ENCODE measurements around the gene IGDCC3.

Gene IGDCC3

DNA sequence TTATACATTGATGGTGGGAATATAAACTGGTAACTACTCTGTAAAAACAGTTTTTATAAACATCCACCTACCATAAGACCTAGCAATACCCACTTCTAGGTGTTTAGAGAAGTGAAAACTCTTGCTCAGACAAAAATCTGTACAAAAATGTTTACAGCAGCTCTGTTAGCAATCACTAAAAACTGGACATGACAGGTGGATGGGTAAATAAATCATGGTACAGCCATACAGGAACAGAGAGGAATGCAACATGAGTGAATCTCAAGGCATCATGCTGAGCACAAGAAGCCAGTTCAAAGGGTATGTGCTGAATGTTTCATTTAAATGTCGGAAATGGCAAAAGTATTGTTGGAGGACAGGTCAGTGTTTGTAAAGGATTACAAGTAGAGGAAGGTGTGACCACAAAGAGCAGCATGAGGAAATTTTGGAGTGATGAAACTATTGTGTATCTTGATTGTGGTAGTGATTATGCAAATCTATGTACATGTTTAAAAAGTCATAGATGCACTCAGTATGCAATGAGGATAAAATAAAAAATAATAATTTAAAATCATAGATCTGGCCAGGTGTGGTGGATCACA is 84.8 kb downstream of the IGDCC3 start:
- peaks cover 26% of the 10 kb centered on the region for H3K4me1 ChIP-seq (ENCODE audit: insufficient read depth, low read length, severe bottlenecking)
- H3K27me3 ChIP-seq (ENCODE audit: insufficient read depth, low read length), result no peaks in the 10 kb centered on the region
- H3K9ac ChIP-seq (ENCODE audit: low read length), result no peak overlapping the region
- H3K27ac ChIP-seq (ENCODE audit: low read depth, low read length, poor library complexity, severe bottlenecking), result no peak overlapping the region
- H3F3A ChIP-seq (ENCODE audit: insufficient read depth, low read length), result no peaks in the 10 kb centered on the region
- H3K4me3 ChIP-seq (ENCODE audit: low read depth, low read length, poor library complexity, severe bottlenecking), result no peak overlapping the region
- no peak overlapping the region for H3K4me2 ChIP-seq (ENCODE audit: low read length)
- H3K36me3 ChIP-seq (ENCODE audit: insufficient read depth, low read length), result no peaks in the 10 kb centered on the region
- H2AFZ ChIP-seq (ENCODE audit: low read length), result no peak overlapping the region
- H4K20me1 ChIP-seq (ENCODE audit: insufficient read depth, low read length), result no peaks in the 10 kb centered on the region
- H3K9me2 ChIP-seq (ENCODE audit: low read depth, low read length), result no peaks in the 10 kb centered on the region
- TF ChIP-seq, protein P1, sequence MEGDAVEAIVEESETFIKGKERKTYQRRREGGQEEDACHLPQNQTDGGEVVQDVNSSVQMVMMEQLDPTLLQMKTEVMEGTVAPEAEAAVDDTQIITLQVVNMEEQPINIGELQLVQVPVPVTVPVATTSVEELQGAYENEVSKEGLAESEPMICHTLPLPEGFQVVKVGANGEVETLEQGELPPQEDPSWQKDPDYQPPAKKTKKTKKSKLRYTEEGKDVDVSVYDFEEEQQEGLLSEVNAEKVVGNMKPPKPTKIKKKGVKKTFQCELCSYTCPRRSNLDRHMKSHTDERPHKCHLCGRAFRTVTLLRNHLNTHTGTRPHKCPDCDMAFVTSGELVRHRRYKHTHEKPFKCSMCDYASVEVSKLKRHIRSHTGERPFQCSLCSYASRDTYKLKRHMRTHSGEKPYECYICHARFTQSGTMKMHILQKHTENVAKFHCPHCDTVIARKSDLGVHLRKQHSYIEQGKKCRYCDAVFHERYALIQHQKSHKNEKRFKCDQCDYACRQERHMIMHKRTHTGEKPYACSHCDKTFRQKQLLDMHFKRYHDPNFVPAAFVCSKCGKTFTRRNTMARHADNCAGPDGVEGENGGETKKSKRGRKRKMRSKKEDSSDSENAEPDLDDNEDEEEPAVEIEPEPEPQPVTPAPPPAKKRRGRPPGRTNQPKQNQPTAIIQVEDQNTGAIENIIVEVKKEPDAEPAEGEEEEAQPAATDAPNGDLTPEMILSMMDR (IDR thresholded peaks at IDR 0.05; ENCODE audit: low read length), result no peak
- no peak for TF ChIP-seq EZH2 (IDR thresholded peaks at IDR 0.05; ENCODE audit: borderline replicate concordance, low read length)
- H3K79me2 ChIP-seq (ENCODE audit: insufficient read depth, low read length), result no peaks in the 10 kb centered on the region
- H3K9me3 ChIP-seq (ENCODE audit: low read length), result no peaks in the 10 kb centered on the region

DNA sequence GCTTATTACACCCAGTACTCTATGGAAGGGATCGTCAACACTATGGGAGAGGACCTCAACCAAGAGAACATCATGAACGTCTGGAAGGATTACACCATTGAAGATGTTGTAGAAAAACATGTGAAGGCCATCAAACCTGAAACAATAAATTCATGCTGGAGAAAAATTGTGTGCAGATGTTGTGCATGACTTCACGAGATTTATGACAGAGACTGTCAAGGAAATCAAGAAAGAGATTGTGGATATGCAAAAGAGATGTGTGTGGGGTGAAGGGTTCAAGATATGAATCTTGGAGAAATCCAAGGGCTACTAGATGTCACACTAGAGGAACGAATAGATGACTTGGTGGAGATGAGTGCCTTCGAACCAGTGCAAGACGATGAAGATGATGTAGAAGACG is 87.6 kb downstream of the IGDCC3 start:
- Histone ChIP-seq H3K27me3 (ENCODE audit: insufficient read depth, low read length) (no peaks in the 10 kb centered on the region), H3F3A (ENCODE audit: insufficient read depth, low read length) (no peaks in the 10 kb centered on the region), H3K36me3 (ENCODE audit: insufficient read depth, low read length) (no peaks in the 10 kb centered on the region), H4K20me1 (ENCODE audit: insufficient read depth, low read length) (no peaks in the 10 kb centered on the region), H3K79me2 (ENCODE audit: insufficient read depth, low read length) (no peaks in the 10 kb centered on the region), H3K9me3 (ENCODE audit: low read length) (no peaks in the 10 kb centered on the region), H3K9ac (ENCODE audit: low read length) (no peak overlapping the region), H3K27ac (ENCODE audit: low read depth, low read length, poor library complexity, severe bottlenecking) (no peak overlapping the region), H2AFZ (ENCODE audit: low read length) (no peak overlapping the region), H3K4me3 (ENCODE audit: low read depth, low read length, poor library complexity, severe bottlenecking) (no peak overlapping the region), H3K4me2 (ENCODE audit: low read length) (no peak overlapping the region), H3K4me1 (ENCODE audit: insufficient read depth, low read length, severe bottlenecking) (peaks cover 23% of the 10 kb centered on the region), H3K9me2 (ENCODE audit: low read depth, low read length) (no peaks in the 10 kb centered on the region)
- no peak for TF ChIP-seq EZH2 (IDR thresholded peaks at IDR 0.05; ENCODE audit: borderline replicate concordance, low read length)
- TF ChIP-seq, protein P1 (IDR thresholded peaks at IDR 0.05; ENCODE audit: low read length), result no peak

DNA sequence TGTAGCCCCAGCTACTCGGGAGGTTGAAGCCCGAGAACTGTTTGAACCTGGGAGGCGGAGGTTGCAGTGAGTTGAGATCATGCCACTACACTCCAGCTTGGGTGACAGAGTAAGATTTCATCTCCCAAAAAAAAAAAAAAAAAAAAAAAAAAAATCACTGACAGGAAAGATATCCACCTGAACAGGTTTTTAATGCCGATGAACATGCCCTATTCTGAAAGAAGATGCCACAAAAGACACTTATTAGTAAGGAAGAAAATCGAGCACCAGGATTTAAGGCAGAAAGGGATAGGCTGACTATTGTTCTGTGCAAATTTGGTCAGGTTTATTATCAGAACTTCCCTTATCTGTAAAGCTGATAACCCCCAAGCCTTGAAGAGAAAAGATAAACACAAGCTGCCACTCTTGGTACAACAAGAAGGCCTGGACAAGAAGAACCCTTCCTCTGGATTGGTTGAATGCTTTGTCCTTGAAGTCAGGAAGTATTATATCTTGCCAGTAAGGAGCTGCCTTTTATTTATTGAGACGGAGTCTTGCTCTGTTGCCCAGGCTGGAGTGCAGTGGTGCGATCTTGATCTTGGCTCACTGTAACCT is 88.4 kb downstream of the IGDCC3 start:
- H3K36me3 ChIP-seq (ENCODE audit: insufficient read depth, low read length), result no peaks in the 10 kb centered on the region
- H3K9me2 ChIP-seq (ENCODE audit: low read depth, low read length), result no peaks in the 10 kb centered on the region
- no peak overlapping the region for H2AFZ ChIP-seq (ENCODE audit: low read length)
- peaks cover 20% of the 10 kb centered on the region for H3K4me1 ChIP-seq (ENCODE audit: insufficient read depth, low read length, severe bottlenecking)
- no peaks in the 10 kb centered on the region for H3F3A ChIP-seq (ENCODE audit: insufficient read depth, low read length)
- H3K4me3 ChIP-seq (ENCODE audit: low read depth, low read length, poor library complexity, severe bottlenecking), result no peak overlapping the region
- H3K9ac ChIP-seq (ENCODE audit: low read length), result no peak overlapping the region
- no peaks in the 10 kb centered on the region for H4K20me1 ChIP-seq (ENCODE audit: insufficient read depth, low read length)
- H3K27me3 ChIP-seq (ENCODE audit: insufficient read depth, low read length), result no peaks in the 10 kb centered on the region
- no peak for TF ChIP-seq EZH2 (IDR thresholded peaks at IDR 0.05; ENCODE audit: borderline replicate concordance, low read length)
- TF ChIP-seq, protein P1 (IDR thresholded peaks at IDR 0.05; ENCODE audit: low read length), result no peak
- no peak overlapping the region for H3K27ac ChIP-seq (ENCODE audit: low read depth, low read length, poor library complexity, severe bottlenecking)
- H3K4me2 ChIP-seq (ENCODE audit: low read length), result no peak overlapping the region
- H3K9me3 ChIP-seq (ENCODE audit: low read length), result no peaks in the 10 kb centered on the region
- H3K79me2 ChIP-seq (ENCODE audit: insufficient read depth, low read length), result no peaks in the 10 kb centered on the region
